ENCODE data around the gene FGF1.

FGF1 gene

GRCh38 chr5:142568283-142568995 lies 117.5 kb downstream of the FGF1 start:
- no peak for ATAC-seq
- TF ChIP-seq ARNTL (CRISPR knock-in tag; IDR thresholded peaks at IDR 0.05; ENCODE audit: borderline replicate concordance, low read depth) (no peak), BACH2 (CRISPR knock-in tag; IDR thresholded peaks at IDR 0.05; ENCODE audit: borderline replicate concordance) (no peak), ZFP3 (CRISPR knock-in tag; IDR thresholded peaks at IDR 0.05) (no peak), ISL1 (CRISPR knock-in tag; IDR thresholded peaks at IDR 0.05) (no peak), GLIS3 (CRISPR knock-in tag; IDR thresholded peaks at IDR 0.05) (no peak), TCF4 (CRISPR knock-in tag; IDR thresholded peaks at IDR 0.05; ENCODE audit: borderline replicate concordance) (no peak), SNAI2 (CRISPR knock-in tag; IDR thresholded peaks at IDR 0.05) (no peak), PPARA (CRISPR knock-in tag; IDR thresholded peaks at IDR 0.05; ENCODE audit: borderline replicate concordance) (no peak), ZFP30 (CRISPR knock-in tag; IDR thresholded peaks at IDR 0.05) (no peak), ESRRG (CRISPR knock-in tag; IDR thresholded peaks at IDR 0.05) (no peak)
- TF ChIP-seq, protein P1, sequence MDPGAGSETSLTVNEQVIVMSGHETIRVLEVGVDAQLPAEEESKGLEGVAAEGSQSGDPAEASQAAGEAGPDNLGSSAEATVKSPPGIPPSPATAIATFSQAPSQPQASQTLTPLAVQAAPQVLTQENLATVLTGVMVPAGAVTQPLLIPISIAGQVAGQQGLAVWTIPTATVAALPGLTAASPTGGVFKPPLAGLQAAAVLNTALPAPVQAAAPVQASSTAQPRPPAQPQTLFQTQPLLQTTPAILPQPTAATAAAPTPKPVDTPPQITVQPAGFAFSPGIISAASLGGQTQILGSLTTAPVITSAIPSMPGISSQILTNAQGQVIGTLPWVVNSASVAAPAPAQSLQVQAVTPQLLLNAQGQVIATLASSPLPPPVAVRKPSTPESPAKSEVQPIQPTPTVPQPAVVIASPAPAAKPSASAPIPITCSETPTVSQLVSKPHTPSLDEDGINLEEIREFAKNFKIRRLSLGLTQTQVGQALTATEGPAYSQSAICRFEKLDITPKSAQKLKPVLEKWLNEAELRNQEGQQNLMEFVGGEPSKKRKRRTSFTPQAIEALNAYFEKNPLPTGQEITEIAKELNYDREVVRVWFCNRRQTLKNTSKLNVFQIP (CRISPR knock-in tag; IDR thresholded peaks at IDR 0.05; ENCODE audit: borderline replicate concordance, low read depth) = no peak

DNA sequence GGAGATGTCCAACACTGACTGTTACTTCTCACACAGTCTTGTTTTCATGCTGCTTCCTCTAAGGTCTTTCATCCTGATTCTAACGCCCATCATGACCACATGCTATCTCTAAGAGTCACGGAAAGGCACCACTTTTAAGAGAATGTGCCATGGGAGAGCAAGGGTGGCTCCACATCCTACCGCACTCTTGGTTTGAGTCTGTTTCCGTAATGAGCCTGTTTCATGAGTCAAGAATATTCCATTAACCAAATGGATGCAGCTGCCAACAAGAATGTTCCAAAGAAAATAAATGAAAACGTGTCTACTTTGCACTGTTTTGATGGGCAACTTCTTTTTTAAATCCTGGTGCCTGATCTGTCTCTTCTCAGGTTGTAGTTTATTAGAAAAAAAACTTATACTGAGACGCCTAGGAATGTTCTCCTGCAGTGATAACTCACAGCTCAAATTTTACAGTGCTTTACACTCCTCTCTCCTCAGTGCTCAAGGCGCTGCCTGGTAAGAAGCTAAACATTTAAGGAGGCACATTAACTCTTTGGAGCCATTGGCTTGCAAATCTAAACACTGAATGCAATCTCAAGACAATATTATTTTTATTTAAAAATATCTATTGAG lies 124.3 kb downstream of the FGF1 start:
- no peak for ATAC-seq
- TF ChIP-seq TOX (CRISPR knock-in tag; IDR thresholded peaks at IDR 0.05; ENCODE audit: borderline replicate concordance) (no peak), ISL1 (CRISPR knock-in tag; IDR thresholded peaks at IDR 0.05) (no peak), CREB5 (CRISPR knock-in tag; IDR thresholded peaks at IDR 0.05; ENCODE audit: low read depth) (no peak), PATZ1 (CRISPR knock-in tag; IDR thresholded peaks at IDR 0.05; ENCODE audit: borderline replicate concordance) (no peak), SNAI2 (CRISPR knock-in tag; IDR thresholded peaks at IDR 0.05) (no peak), RARB (CRISPR knock-in tag; IDR thresholded peaks at IDR 0.05) (no peak), ZNF565 (CRISPR knock-in tag; conservative IDR thresholded peaks at IDR 0.05; ENCODE audit: low read depth) (no peak), ZFP30 (CRISPR knock-in tag; IDR thresholded peaks at IDR 0.05) (no peak), OSR1 (CRISPR knock-in tag; IDR thresholded peaks at IDR 0.05) (no peak), ZNF8 (CRISPR knock-in tag; IDR thresholded peaks at IDR 0.05) (no peak), BACH2 (CRISPR knock-in tag; IDR thresholded peaks at IDR 0.05; ENCODE audit: borderline replicate concordance) (no peak), ZFP3 (CRISPR knock-in tag; IDR thresholded peaks at IDR 0.05) (no peak), PPARA (CRISPR knock-in tag; IDR thresholded peaks at IDR 0.05; ENCODE audit: borderline replicate concordance) (no peak), GLIS3 (CRISPR knock-in tag; IDR thresholded peaks at IDR 0.05) (no peak)
- TF ChIP-seq, protein P1 (CRISPR knock-in tag; IDR thresholded peaks at IDR 0.05; ENCODE audit: borderline replicate concordance, low read depth) = no peak
- TF ChIP-seq, protein P2, sequence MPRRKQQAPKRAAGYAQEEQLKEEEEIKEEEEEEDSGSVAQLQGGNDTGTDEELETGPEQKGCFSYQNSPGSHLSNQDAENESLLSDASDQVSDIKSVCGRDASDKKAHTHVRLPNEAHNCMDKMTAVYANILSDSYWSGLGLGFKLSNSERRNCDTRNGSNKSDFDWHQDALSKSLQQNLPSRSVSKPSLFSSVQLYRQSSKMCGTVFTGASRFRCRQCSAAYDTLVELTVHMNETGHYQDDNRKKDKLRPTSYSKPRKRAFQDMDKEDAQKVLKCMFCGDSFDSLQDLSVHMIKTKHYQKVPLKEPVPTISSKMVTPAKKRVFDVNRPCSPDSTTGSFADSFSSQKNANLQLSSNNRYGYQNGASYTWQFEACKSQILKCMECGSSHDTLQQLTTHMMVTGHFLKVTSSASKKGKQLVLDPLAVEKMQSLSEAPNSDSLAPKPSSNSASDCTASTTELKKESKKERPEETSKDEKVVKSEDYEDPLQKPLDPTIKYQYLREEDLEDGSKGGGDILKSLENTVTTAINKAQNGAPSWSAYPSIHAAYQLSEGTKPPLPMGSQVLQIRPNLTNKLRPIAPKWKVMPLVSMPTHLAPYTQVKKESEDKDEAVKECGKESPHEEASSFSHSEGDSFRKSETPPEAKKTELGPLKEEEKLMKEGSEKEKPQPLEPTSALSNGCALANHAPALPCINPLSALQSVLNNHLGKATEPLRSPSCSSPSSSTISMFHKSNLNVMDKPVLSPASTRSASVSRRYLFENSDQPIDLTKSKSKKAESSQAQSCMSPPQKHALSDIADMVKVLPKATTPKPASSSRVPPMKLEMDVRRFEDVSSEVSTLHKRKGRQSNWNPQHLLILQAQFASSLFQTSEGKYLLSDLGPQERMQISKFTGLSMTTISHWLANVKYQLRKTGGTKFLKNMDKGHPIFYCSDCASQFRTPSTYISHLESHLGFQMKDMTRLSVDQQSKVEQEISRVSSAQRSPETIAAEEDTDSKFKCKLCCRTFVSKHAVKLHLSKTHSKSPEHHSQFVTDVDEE (CRISPR knock-in tag; IDR thresholded peaks at IDR 0.05) = no peak
- TF ChIP-seq, protein P3, sequence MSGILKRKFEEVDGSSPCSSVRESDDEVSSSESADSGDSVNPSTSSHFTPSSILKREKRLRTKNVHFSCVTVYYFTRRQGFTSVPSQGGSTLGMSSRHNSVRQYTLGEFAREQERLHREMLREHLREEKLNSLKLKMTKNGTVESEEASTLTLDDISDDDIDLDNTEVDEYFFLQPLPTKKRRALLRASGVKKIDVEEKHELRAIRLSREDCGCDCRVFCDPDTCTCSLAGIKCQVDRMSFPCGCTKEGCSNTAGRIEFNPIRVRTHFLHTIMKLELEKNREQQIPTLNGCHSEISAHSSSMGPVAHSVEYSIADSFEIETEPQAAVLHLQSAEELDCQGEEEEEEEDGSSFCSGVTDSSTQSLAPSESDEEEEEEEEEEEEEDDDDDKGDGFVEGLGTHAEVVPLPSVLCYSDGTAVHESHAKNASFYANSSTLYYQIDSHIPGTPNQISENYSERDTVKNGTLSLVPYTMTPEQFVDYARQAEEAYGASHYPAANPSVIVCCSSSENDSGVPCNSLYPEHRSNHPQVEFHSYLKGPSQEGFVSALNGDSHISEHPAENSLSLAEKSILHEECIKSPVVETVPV (CRISPR knock-in tag; IDR thresholded peaks at IDR 0.05) = no peak
